H1 (cell line): ENCODE measurements around the gene CCDC92B. TPM values are rescaled to one million over a fixed set of nuclear protein-coding genes. Genes with fewer than 3 reads are reported as not detected.
A peak's percentile ranks its signal among the peaks of the same experiment; 100 is the strongest.

Experiments
- CTCF ChIA-PET: fragments of 300-600 bp; sonication (Branson Sonifier 250); formaldehyde crosslinking; loops from one replicate; lab custom pipeline; 2021; ENCODE audit not compliant: partially characterized antibody; lab: Charles Lee
- POLR2A ChIA-PET: fragments of 300-600 bp; sonication (Branson Sonifier 250); formaldehyde crosslinking; loops from one replicate; lab custom pipeline; 2021; ENCODE audit warnings: inconsistent platforms; ENCODE audit not compliant: partially characterized antibody; lab: Charles Lee
- DNase-seq, 2 experiments: peaks; one replicate each; pipeline versions ENCODE4 v3.0.0 to v3.0.0-alpha.2; 2010 to 2022; ENCODE audit warnings: low spot score in 2 of 2, low read depth in 1 of 2, mixed read lengths in 1 of 2
- FAIRE-seq: peaks from 2 replicates; lab custom pipeline; 2011; peaks lifted over from hg19 to GRCh38; lab: Jason Lieb, UNC
- H2AFZ ChIP-seq: 2 replicates; pipeline ENCODE4 v1.8.1; 2012; ENCODE audit warnings: low read length, inconsistent platforms
- H2AK5ac ChIP-seq: 2 replicates; pipeline ENCODE4 v1.6.1; 2013; ENCODE audit warnings: low read depth, low read length
- H2BK120ac ChIP-seq: replicated peaks from 2 replicates; pipeline ENCODE3; 2013; ENCODE audit warnings: low read depth, low read length, inconsistent platforms
- H2BK12ac ChIP-seq: 2 replicates; pipeline ENCODE4 v1.6.1; 2013; ENCODE audit warnings: low read depth, low read length
- H2BK15ac ChIP-seq: 2 replicates; pipeline ENCODE4 v1.6.1; 2013; ENCODE audit warnings: low read length
- H2BK20ac ChIP-seq: 2 replicates; pipeline ENCODE4 v1.6.1; 2013; ENCODE audit warnings: low read length
- H2BK5ac ChIP-seq: 2 replicates; pipeline ENCODE4 v1.6.1; 2013; ENCODE audit warnings: low read depth, low read length
- H3K14ac ChIP-seq: 2 replicates; pipeline ENCODE4 v1.6.1; 2013; ENCODE audit warnings: inconsistent platforms; ENCODE audit not compliant: insufficient read length
- H3K18ac ChIP-seq: 2 replicates; pipeline ENCODE4 v1.6.1; 2013; ENCODE audit warnings: low read length; ENCODE audit errors: extremely low read depth
- H3K23ac ChIP-seq: 2 replicates; pipeline ENCODE4 v1.6.1; 2013; ENCODE audit warnings: inconsistent platforms; ENCODE audit not compliant: insufficient read length
- H3K23me2 ChIP-seq: 2 replicates; pipeline ENCODE4 v1.6.1; 2013; ENCODE audit warnings: low read depth, low read length
- H3K27ac ChIP-seq: 2 replicates; pipeline ENCODE4 v1.6.1; 2011; ENCODE audit warnings: low read depth, low read length, inconsistent platforms
- H3K27me3 ChIP-seq, 4 experiments: replicated peaks in 1 of 4; 1 replicate in 1 of 4; 2 replicates in 3 of 4; pipeline versions ENCODE4 v1.6.1 to v1.8.1; 2011 to 2013; ENCODE audit warnings: low read length in 3 of 4, mild to moderate bottlenecking in 3 of 4, inconsistent platforms in 2 of 4, mixed read lengths in 2 of 4, moderate library complexity in 1 of 4; ENCODE audit not compliant: control insufficient read depth in 3 of 4, insufficient read depth in 3 of 4; ENCODE audit errors: extremely low read depth in 1 of 4
- H3K36me3 ChIP-seq, 4 experiments: 2 replicates each; pipeline versions ENCODE4 v1.6.1 to v1.8.1; 2011 to 2013; ENCODE audit warnings: mild to moderate bottlenecking in 4 of 4, low read length in 3 of 4, moderate library complexity in 2 of 4, control low read depth in 1 of 4, inconsistent platforms in 1 of 4; ENCODE audit not compliant: insufficient read depth in 4 of 4, control insufficient read depth in 2 of 4
- H3K4ac ChIP-seq: replicated peaks from 2 replicates; pipeline ENCODE3; 2013; ENCODE audit warnings: low read length, low read depth, mixed read lengths, inconsistent platforms; ENCODE audit not compliant: insufficient read length
- H3K4me1 ChIP-seq, 4 experiments: replicated peaks in 1 of 4; 1 replicate in 1 of 4; 2 replicates in 3 of 4; pipeline versions ENCODE4 v1.6.1 to v1.8.1; 2011 to 2013; ENCODE audit warnings: low read length in 3 of 4, inconsistent platforms in 2 of 4, mixed read lengths in 1 of 4; ENCODE audit not compliant: insufficient read depth in 4 of 4, control insufficient read depth in 3 of 4
- H3K4me2 ChIP-seq, 2 experiments: 2 replicates each; pipeline versions ENCODE4 v1.6.1 to v1.8.1; 2011 to 2013; ENCODE audit warnings: low read depth in 2 of 2, low read length in 2 of 2, control low read depth in 1 of 2, inconsistent platforms in 1 of 2, mild to moderate bottlenecking in 1 of 2; ENCODE audit not compliant: insufficient read depth in 1 of 2
- H3K4me3 ChIP-seq, 4 experiments: fragments of 200-600, 300-600 bp in 1 of 4; sonication (generic), shearing (Covaris generic), sonication (Bioruptor Twin) in 1 of 4; 2 replicates each; pipeline versions ENCODE4 v1.5.1 to v1.8.1; 2011 to 2016; ENCODE audit warnings: low read length in 4 of 4, low read depth in 3 of 4, control low read depth in 2 of 4, inconsistent platforms in 2 of 4, mild to moderate bottlenecking in 2 of 4, mixed read lengths in 1 of 4, moderate library complexity in 1 of 4; ENCODE audit not compliant: insufficient read depth in 2 of 4; ENCODE audit errors: extremely low read depth in 1 of 4
- H3K56ac ChIP-seq: replicated peaks from 2 replicates; pipeline ENCODE3; 2013; ENCODE audit warnings: low read depth, mild to moderate bottlenecking, mixed read lengths, low read length, inconsistent platforms; ENCODE audit not compliant: insufficient read length
- H3K79me1 ChIP-seq: 2 replicates; pipeline ENCODE4 v1.6.1; 2013; ENCODE audit warnings: low read depth, low read length, control low read depth
- H3K79me2 ChIP-seq, 2 experiments: 2 replicates each; pipeline versions ENCODE4 v1.6.1 to v1.8.1; 2012 to 2013; ENCODE audit warnings: low read length in 2 of 2, mild to moderate bottlenecking in 2 of 2, inconsistent platforms in 1 of 2; ENCODE audit not compliant: insufficient read depth in 2 of 2, control insufficient read depth in 1 of 2
- H3K9ac ChIP-seq, 4 experiments: replicated peaks in 1 of 4; 1 replicate in 1 of 4; 2 replicates in 3 of 4; pipeline versions ENCODE4 v1.6.1 to v1.8.1; 2011 to 2013; ENCODE audit warnings: low read depth in 3 of 4, low read length in 3 of 4, control low read depth in 2 of 4, mild to moderate bottlenecking in 2 of 4, moderate library complexity in 2 of 4, inconsistent platforms in 1 of 4; ENCODE audit errors: extremely low read depth in 1 of 4
- H3K9me3 ChIP-seq, 2 experiments: 2 replicates each; pipeline versions ENCODE4 v1.6.1 to v1.8.1; 2012 to 2013; ENCODE audit warnings: mild to moderate bottlenecking in 2 of 2, moderate library complexity in 2 of 2, control low read depth in 1 of 2, inconsistent platforms in 1 of 2, low read depth in 1 of 2, low read length in 1 of 2, mixed read lengths in 1 of 2; ENCODE audit not compliant: insufficient read depth in 2 of 2
- H4K20me1 ChIP-seq, 2 experiments: replicated peaks in 1 of 2; 2 replicates each; pipeline versions ENCODE3 to v1.8.1; 2011 to 2013; ENCODE audit warnings: inconsistent platforms in 2 of 2, low read length in 2 of 2, mild to moderate bottlenecking in 1 of 2; ENCODE audit not compliant: insufficient read depth in 2 of 2, control insufficient read depth in 1 of 2
- H4K5ac ChIP-seq: 2 replicates; pipeline ENCODE4 v1.6.1; 2013; ENCODE audit warnings: low read length, low read depth, mixed read lengths, inconsistent platforms; ENCODE audit not compliant: insufficient read length
- H4K8ac ChIP-seq: 2 replicates; pipeline ENCODE4 v1.8.0; 2013; ENCODE audit warnings: mild to moderate bottlenecking, moderate library complexity, low read length, inconsistent platforms; ENCODE audit not compliant: insufficient read depth; ENCODE audit errors: extremely low read depth
- H4K91ac ChIP-seq: replicated peaks from 2 replicates; pipeline ENCODE3; 2013; ENCODE audit warnings: low read length, mixed read lengths, inconsistent platforms; ENCODE audit not compliant: insufficient read length
- POLR2AphosphoS5 ChIP-seq: IDR thresholded peaks from 2 replicates; pipeline ENCODE4 v1.6.1; 2011; ENCODE audit warnings: low read depth, low read length
- TBP ChIP-seq: IDR thresholded peaks from 2 replicates; pipeline ENCODE4 v1.6.1; 2011; ENCODE audit warnings: low read depth, low read length, improper control_type of control experiment
- WGBS, 2 experiments: shearing (Covaris generic) in 1 of 2; methylation state at CpG; one replicate each; pipeline versions ENCODE4 v1.1.6 to v1.1.7; 2013 to 2015; ENCODE audit warnings: low lambda C conversion rate in 2 of 2, mixed read lengths in 2 of 2, inconsistent platforms in 1 of 2, low coverage in 1 of 2, missing lambda C conversion rate in 1 of 2; ENCODE audit not compliant: insufficient replicate concordance in 2 of 2, insufficient coverage in 1 of 2, insufficient read length in 1 of 2; ENCODE audit errors: extremely low coverage in 1 of 2, missing lambda C conversion rate in 1 of 2; 5-methylcytosine and 5-hydroxymethylcytosine counted together
- polyA plus RNA-seq, 7 experiments: library from polyadenylated mRNA; depleted of rRNA in 3 of 7; stranded (reverse) in 5 of 7; unstranded in 2 of 7; fragments of >200 nt in 5 of 7; fragments of 200-250 nt in 2 of 7; gene quantifications; 1 replicate in 5 of 7; 2 replicates in 1 of 7; 4 replicates in 1 of 7; pipeline versions ENCODE4 v1.2.1 to v1.2.3, GENCODE V29; 2011 to 2013; ENCODE audit warnings: missing spikeins in 2 of 7, mixed read lengths in 2 of 7
- total RNA-seq: library from RNA; stranded (reverse); fragmentation: NEBNext Ultra II Directional; extraction: Animal tissue kit (Norgen Biotek cat#: 25700); gene quantifications from 2 replicates; pipeline ENCODE4 v1.2.1, GENCODE V29; 2021

The CCDC92B gene
- total and polyA plus RNA-seq, 2 of the 8 experiments (the other 6 are each of a cell fraction or from before 2014, with no cell fraction given) = 5.5 to 12.1 TPM

DNA sequence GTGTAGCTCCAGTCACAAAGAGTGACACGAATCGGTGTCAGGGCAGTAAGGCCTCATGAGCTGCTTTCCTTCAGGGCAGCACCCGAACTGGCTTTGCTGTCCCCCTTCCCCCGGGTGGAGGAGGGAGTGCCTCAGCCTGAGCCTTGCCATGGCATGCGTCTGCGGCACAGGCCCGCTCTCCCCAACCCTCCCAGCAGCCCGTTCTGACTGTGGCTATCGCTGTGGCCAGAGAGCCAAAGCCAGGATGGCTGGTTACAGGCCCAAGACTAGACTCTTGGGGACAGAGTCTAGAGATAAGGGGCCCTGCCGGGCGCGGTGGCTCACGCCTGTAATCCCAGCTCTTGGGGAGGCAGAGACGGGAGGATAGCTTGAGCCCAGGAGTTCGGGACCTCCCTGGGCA lies 63.8 kb downstream of the CCDC92B start:
- peaks cover 4 to 20% (median 10%) of the 10 kb centered on the region in 4 experiments; a peak in 6 of 8 replicates for H3K36me3 ChIP-seq
- no peak overlapping the region for H3K4me2 ChIP-seq
- no peak overlapping the region for H2BK12ac ChIP-seq
- H3K27me3 ChIP-seq = no peaks in the 10 kb centered on the region
- no peak overlapping the region for H2BK120ac ChIP-seq
- no peak overlapping the region for H3K56ac ChIP-seq
- no peak overlapping the region for H3K9ac ChIP-seq
- H3K23ac ChIP-seq = no peak overlapping the region
- H3K23me2 ChIP-seq = no peaks in the 10 kb centered on the region
- WGBS, 2 experiments = 86% methylated on average over 15 of the region's 15 CpGs; no CpG with 5 or more reads in 1 of the 2 experiments
- H3K27ac ChIP-seq = no peak overlapping the region
- H3K9me3 ChIP-seq = no peaks in the 10 kb centered on the region
- H3K4ac ChIP-seq = no peak overlapping the region
- H2BK15ac ChIP-seq = no peak overlapping the region
- no peak overlapping the region for H2AFZ ChIP-seq
- H4K20me1 ChIP-seq = peaks cover 0 to 6% of the 10 kb centered on the region in 2 experiments
- FAIRE-seq (no peak), DNase-seq (peak in 1 of 2 experiments; percentile 58)
- H3K79me1 ChIP-seq = no peaks in the 10 kb centered on the region; the same call in 1 of the 2 replicates
- H3K4me3 ChIP-seq = no peak overlapping the region
- no peak overlapping the region for H2AK5ac ChIP-seq
- no peak overlapping the region for H4K91ac ChIP-seq
- H3K14ac ChIP-seq = no peak overlapping the region
- H4K5ac ChIP-seq = no peak overlapping the region
- H3K79me2 ChIP-seq = no peaks in the 10 kb centered on the region
- peak overlapping the region; percentile 13; the same call in 1 of the 2 replicates for H2BK5ac ChIP-seq
- TF ChIP-seq POLR2AphosphoS5 (peak; percentile 78), TBP (no peak)
- H3K18ac ChIP-seq = no peak overlapping the region
- ChIA-PET POLR2A (interaction anchor here (0.8 to 3.4 kb wide), 6 partner anchors 8 to 91 kb away, joined by 3 to 16 read pairs (median 5); no protein-coding TSS in a partner anchor), CTCF (interaction anchor here (0.7 to 4.3 kb wide), 7 partner anchors 11 to 1164 kb away, joined by 3 to 30 read pairs (median 4); no protein-coding TSS in a partner anchor)
- no peak overlapping the region for H2BK20ac ChIP-seq
- H4K8ac ChIP-seq = no peak overlapping the region
- peaks cover 0 to 7% (median 0%) of the 10 kb centered on the region in 4 experiments; a peak in 2 of 7 replicates for H3K4me1 ChIP-seq
